B cell (primary cell): ENCODE results near the gene SLAMF6. TPM values are rescaled to one million over a fixed set of nuclear protein-coding genes. Genes with fewer than 3 reads are reported as not detected.
"Not testable (repeated sequence)": the region's sequence is repeated elsewhere in the genome, so short reads cannot be mapped to it uniquely, and the experiment has no call there.

Experiments
- ATAC-seq: fragments of 200-7000 bp; cut with Tn5 transposase; one replicate; pipeline ENCODE4 v1.10.0; 2021; ENCODE audit warnings: low read depth, mild to moderate bottlenecking, moderate number of reproducible peaks, moderate library complexity
- CTCF ChIA-PET: fragments of 350-600 bp; sonication (Branson Sonifier 250); formaldehyde crosslinking; loops from one replicate; lab custom pipeline; 2021; ENCODE audit warnings: antibody characterized with exemption, inconsistent platforms; lab: Charles Lee
- POLR2A ChIA-PET: fragments of 350-600 bp; sonication (Branson Sonifier 250); formaldehyde crosslinking; loops from one replicate; lab custom pipeline; 2021; ENCODE audit warnings: antibody characterized with exemption; lab: Charles Lee
- DNase-seq: peaks from one replicate; pipeline ENCODE4 v3.0.0; 2013
- H2AFZ ChIP-seq: 2 replicates; pipeline ENCODE4 v1.6.1; 2012; ENCODE audit warnings: mild to moderate bottlenecking, low read depth, low read length; ENCODE audit not compliant: insufficient read depth, poor library complexity, severe bottlenecking
- H3K27ac ChIP-seq, 2 donors: 1 replicate in 1 of 2; 2 replicates in 1 of 2; pipeline ENCODE4 v1.5.1; 2012 to 2013; ENCODE audit warnings: low read length in 2 of 2, mild to moderate bottlenecking in 2 of 2, moderate library complexity in 1 of 2
- H3K27me3 ChIP-seq, 4 experiments: fragments of 200-600 bp in 1 of 4; sonication (generic) in 1 of 4; replicated peaks in 1 of 4; 1 replicate in 2 of 4; 2 replicates in 2 of 4; pipeline versions ENCODE4 v1.6.1 to v1.7.0; 2013 to 2016; ENCODE audit warnings: low read length in 3 of 4, mild to moderate bottlenecking in 2 of 4, mixed read lengths in 1 of 4, moderate library complexity in 1 of 4; ENCODE audit not compliant: insufficient read depth in 4 of 4, control insufficient read depth in 3 of 4; ENCODE audit errors: control extremely low read depth in 1 of 4
- H3K36me3 ChIP-seq, 2 experiments: replicated peaks in 1 of 2; 1 replicate in 1 of 2; 2 replicates in 1 of 2; pipeline versions ENCODE4 v1.6.1 to v1.7.1; 2013; ENCODE audit warnings: low read length in 1 of 2; ENCODE audit not compliant: insufficient read depth in 2 of 2, control insufficient read depth in 1 of 2; ENCODE audit errors: control extremely low read depth in 1 of 2, extremely low read depth in 1 of 2
- H3K4me1 ChIP-seq, 2 donors: fragments of 200-600 bp in 1 of 2; sonication (generic) in 1 of 2; 1 replicate in 1 of 2; 2 replicates in 1 of 2; pipeline versions ENCODE4 v1.5.1 to v1.6.1; 2013 to 2017; ENCODE audit warnings: low read length in 2 of 2; ENCODE audit not compliant: control insufficient read depth in 2 of 2, insufficient read depth in 2 of 2
- H3K4me2 ChIP-seq: replicated peaks from 2 replicates; pipeline ENCODE3; 2012; ENCODE audit warnings: mild to moderate bottlenecking, low read depth, low read length; ENCODE audit not compliant: poor library complexity, severe bottlenecking
- H3K4me3 ChIP-seq, 5 experiments: fragments of 200-600 bp in 1 of 5; sonication (generic) in 1 of 5; 1 replicate in 3 of 5; 2 replicates in 2 of 5; pipeline versions ENCODE4 v1.5.1 to v1.7.0; 2011 to 2016; ENCODE audit warnings: low read length in 4 of 5, mild to moderate bottlenecking in 4 of 5, low read depth in 2 of 5, control low read depth in 1 of 5, moderate library complexity in 1 of 5; ENCODE audit not compliant: insufficient read depth in 1 of 5; ENCODE audit errors: control extremely low read depth in 1 of 5, extremely low read depth in 1 of 5
- H3K79me2 ChIP-seq: fragments of 200-600 bp; sonication (generic); one replicate; pipeline ENCODE4 v1.6.0; 2016; ENCODE audit warnings: low read length; ENCODE audit not compliant: control insufficient read depth, insufficient read depth
- H3K9ac ChIP-seq: fragments of 200-600 bp; sonication (generic); 2 replicates; pipeline ENCODE4 v1.6.1; 2017; ENCODE audit warnings: mild to moderate bottlenecking, low read length, moderate library complexity
- H3K9me3 ChIP-seq, 3 donors: one replicate each; pipeline versions ENCODE4 v1.6.1 to v1.7.1; 2013; ENCODE audit warnings: low read length in 2 of 3; ENCODE audit not compliant: control insufficient read depth in 2 of 3, insufficient read depth in 1 of 3; ENCODE audit errors: control extremely low read depth in 1 of 3
- H4K20me1 ChIP-seq: 2 replicates; pipeline ENCODE4 v1.6.0; 2012; ENCODE audit warnings: mild to moderate bottlenecking, low read length; ENCODE audit not compliant: insufficient read depth, control insufficient read depth, poor library complexity, severe bottlenecking
- H3K27ac Mint-ChIP-seq: one replicate; pipeline ENCODE4 v1.8.0; 2021; ENCODE audit warnings: mixed read lengths
- H3K27me3 Mint-ChIP-seq: one replicate; pipeline ENCODE4 v1.8.0; 2021; ENCODE audit warnings: mixed read lengths
- H3K4me1 Mint-ChIP-seq: one replicate; pipeline ENCODE4 v1.8.0; 2021; ENCODE audit warnings: mixed read lengths
- H3K4me3 Mint-ChIP-seq: one replicate; pipeline ENCODE4 v1.8.0; 2021; ENCODE audit warnings: mixed read lengths
- H3K9me3 Mint-ChIP-seq: one replicate; pipeline ENCODE4 v1.8.0; 2022; ENCODE audit warnings: mixed read lengths; ENCODE audit not compliant: insufficient read depth
- CTCF ChIP-seq: fragments of 200-600 bp; IDR thresholded peaks from one replicate; pipeline ENCODE4 v1.8.0; 2022; ENCODE audit warnings: antibody characterized with exemption, mild to moderate bottlenecking
- EZH2 ChIP-seq: IDR thresholded peaks from 2 replicates; pipeline ENCODE4 v1.6.1; 2012; ENCODE audit warnings: borderline replicate concordance, low read depth, mild to moderate bottlenecking, moderate library complexity, low read length; ENCODE audit not compliant: insufficient read depth, poor library complexity, severe bottlenecking
- WGBS: methylation state at CpG from one replicate; pipeline ENCODE4 v1.1.5; 2013; ENCODE audit warnings: missing lambda C conversion rate; ENCODE audit not compliant: insufficient coverage; 5-methylcytosine and 5-hydroxymethylcytosine counted together
- intact Hi-C: fragments of 100-400 bp; cut with micrococcal nuclease; formaldehyde crosslinking; loops from one replicate; pipeline ENCODE4 v1.10.0; 2022
- polyA plus RNA-seq: library from polyadenylated mRNA; depleted of rRNA; stranded (reverse); fragments of >200 nt; gene quantifications from 2 replicates; pipeline ENCODE4 v1.2.3, GENCODE V29; 2012
- total RNA-seq, 2 donors: library from RNA; stranded (reverse); fragments of 120-200 nt in 1 of 2; gene quantifications; 1 replicate in 1 of 2; 2 replicates in 1 of 2; pipeline versions ENCODE4 v1.2.3 to v1.2.4, GENCODE V29; 2013 to 2022

SLAMF6 gene
- total and polyA plus RNA-seq, 2 donors (not counting 1 experiment from before 2014, with no cell fraction given), result 64.8 to 79.6 TPM

DNA sequence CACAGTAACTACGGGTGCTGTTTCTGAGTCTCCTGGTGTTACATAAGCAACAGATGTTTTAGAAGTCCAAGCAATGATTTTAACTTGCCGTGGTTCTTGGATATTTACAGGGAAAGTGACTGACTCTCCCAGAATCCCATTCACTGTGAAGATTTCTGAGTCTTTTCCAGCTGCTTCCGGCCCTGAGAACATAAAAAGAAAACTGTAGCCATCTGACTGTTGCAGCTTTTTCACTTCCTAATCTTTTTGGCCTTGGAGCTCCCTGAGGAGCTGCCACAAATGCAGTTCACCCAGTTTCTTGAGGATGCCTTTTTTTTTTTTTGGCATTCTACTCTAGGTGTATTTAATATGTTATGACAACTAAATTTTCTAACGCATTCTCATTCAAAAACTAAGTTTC lies 42.5 kb upstream of the SLAMF6 start:
- no peak overlapping the region for H2AFZ ChIP-seq
- H4K20me1 ChIP-seq, result no peaks in the 10 kb centered on the region
- H3K9me3 Mint-ChIP-seq, result peaks cover 2% of the 10 kb centered on the region
- ChIA-PET CTCF (interaction anchor here (1.0 to 2.6 kb wide), 4 partner anchors 8 to 41 kb away, joined by 3 to 9 read pairs (median 4); no protein-coding TSS in a partner anchor), POLR2A (interaction anchor here (0.7 to 1.4 kb wide), 2 partner anchors 9 to 32 kb away, joined by 3 read pairs; no protein-coding TSS in a partner anchor)
- 91% methylated on average over 2 of the region's 4 CpGs for WGBS
- peaks cover 69% of the 10 kb centered on the region for H3K4me1 Mint-ChIP-seq
- no peaks in the 10 kb centered on the region for H3K27me3 Mint-ChIP-seq
- peaks cover 24 to 46% of the 10 kb centered on the region in 2 donors for H3K4me1 ChIP-seq
- peaks cover 8 to 22% of the 10 kb centered on the region in 2 experiments for H3K36me3 ChIP-seq
- DNase-seq, result no peak
- no peak for ATAC-seq
- H3K9me3 ChIP-seq, result peaks cover 0 to 7% (median 0%) of the 10 kb centered on the region in 3 donors
- H3K4me3 ChIP-seq, result no peak overlapping the region
- H3K27ac ChIP-seq, result no peak overlapping the region
- H3K27ac Mint-ChIP-seq, result no peak overlapping the region
- no peak overlapping the region for H3K4me3 Mint-ChIP-seq
- intact Hi-C loops, result loop anchor here (2.0 kb wide), 2 partner anchors 13 to 17 kb away; partner anchors contain the start of gene CD84
- no peak overlapping the region for H3K4me2 ChIP-seq
- H3K27me3 ChIP-seq, result no peaks in the 10 kb centered on the region
- peaks cover 70% of the 10 kb centered on the region for H3K79me2 ChIP-seq
- no peak for TF ChIP-seq CTCF
- TF ChIP-seq EZH2, result no peak
- H3K9ac ChIP-seq, result no peak overlapping the region

DNA sequence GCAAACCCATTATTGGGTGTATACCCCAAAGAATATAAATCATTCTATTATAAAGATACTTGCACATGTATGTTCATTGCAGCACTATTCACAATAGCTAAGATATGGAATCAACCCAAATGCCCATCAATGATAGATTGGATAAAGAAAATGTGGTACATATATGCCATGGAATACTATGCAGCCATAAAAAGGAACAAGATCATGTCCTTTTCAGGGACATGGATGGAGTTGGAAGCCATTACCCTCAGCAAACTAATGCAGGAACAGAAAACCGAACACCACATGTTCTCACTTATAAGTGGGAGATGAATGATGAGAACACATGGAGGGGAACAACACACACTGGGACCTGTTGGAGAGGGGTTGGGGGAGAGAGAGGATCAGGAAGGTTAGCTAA lies 40.2 kb upstream of the SLAMF6 start:
- WGBS, result no CpG with 5 or more reads among the region's 1 CpG
- peaks cover 71% of the 10 kb centered on the region for H3K4me1 Mint-ChIP-seq
- peaks cover 77% of the 10 kb centered on the region for H3K79me2 ChIP-seq
- DNase-seq, H3K27ac Mint-ChIP-seq, H3K27me3 ChIP-seq, ATAC-seq, intact Hi-C loops, H3K27me3 Mint-ChIP-seq, H3K9ac ChIP-seq, H3K4me2 ChIP-seq, POLR2A ChIA-PET, H3K27ac ChIP-seq, H4K20me1 ChIP-seq, H3K9me3 Mint-ChIP-seq, H3K4me3 ChIP-seq, H2AFZ ChIP-seq, H3K4me3 Mint-ChIP-seq: not testable (repeated sequence)
- peaks cover 20 to 32% of the 10 kb centered on the region in 2 donors for H3K4me1 ChIP-seq
- H3K36me3 ChIP-seq, result peaks cover 8 to 22% of the 10 kb centered on the region in 2 experiments
- H3K9me3 ChIP-seq, result peaks cover 0 to 17% (median 4%) of the 10 kb centered on the region in 3 donors
- CTCF ChIA-PET, result interaction anchor here (1.2 to 1.3 kb wide), 2 partner anchors 16 to 19 kb away, joined by 3 read pairs; partner anchors contain the start of gene CD84

- H3K79me2 ChIP-seq, result peaks cover 77% of the 10 kb centered on the region
- 100% methylated on average over 1 of the region's 2 CpGs for WGBS
- H3K27ac Mint-ChIP-seq, H3K4me3 Mint-ChIP-seq, intact Hi-C loops, H3K27me3 ChIP-seq, DNase-seq, POLR2A ChIA-PET, H3K27ac ChIP-seq, H3K4me3 ChIP-seq, H2AFZ ChIP-seq, H3K27me3 Mint-ChIP-seq, H3K9ac ChIP-seq, H4K20me1 ChIP-seq, ATAC-seq, H3K9me3 Mint-ChIP-seq, H3K4me2 ChIP-seq: not testable (repeated sequence)
- H3K4me1 ChIP-seq, result peaks cover 15 to 29% of the 10 kb centered on the region in 2 donors
- CTCF ChIA-PET, result interaction anchor here (1.2 kb wide), 1 partner anchor 19 kb away, joined by 3 read pairs; no protein-coding TSS in a partner anchor
- peaks cover 8 to 22% of the 10 kb centered on the region in 2 experiments for H3K36me3 ChIP-seq
- peaks cover 0 to 17% (median 4%) of the 10 kb centered on the region in 3 donors for H3K9me3 ChIP-seq
- H3K4me1 Mint-ChIP-seq, result peaks cover 67% of the 10 kb centered on the region
Observed at GRCh38 chr1:160562745-160563144, 39.7 kb upstream of the SLAMF6 start.
